ENCODE measurements around the gene MYO10. TPM values are rescaled to one million over a fixed set of nuclear protein-coding genes. Genes with fewer than 3 reads are reported as not detected.

MYO10 gene
- total RNA-seq, 1 experiment from 2014 or later: 202 TPM

- POLR2A ChIA-PET (ENCODE audit: low non-redundant PET): interaction anchor here (0.5 kb wide), 1 partner anchor 112 kb away, joined by 4 read pairs; no protein-coding TSS in a partner anchor
- CTCF ChIA-PET: no interaction called here
- BruUV-seq (replicated peaks): no TSS peak
Measured at GRCh38 chr5:16713386-16713928, 222.6 kb downstream of the MYO10 start.

GRCh38 chr5:16712620-16713019 lies 223.5 kb downstream of the MYO10 start:
- H3K27ac ChIP-seq (ENCODE audit: low read depth, low read length, poor library complexity, severe bottlenecking): no peak overlapping the region
- no TSS peak for BruUV-seq (replicated peaks)
- DNase-seq (ENCODE audit: low spot score): no peak
- intact Hi-C loops (cut with micrococcal nuclease; ENCODE audit: unreplicated experiment): no loop called here
- CTCF ChIA-PET: no interaction called here
- peaks cover 36% of the 10 kb centered on the region for H3K36me3 ChIP-seq (ENCODE audit: insufficient read depth, low read length, poor library complexity, severe bottlenecking)
- no peak overlapping the region for H3K4me3 ChIP-seq (ENCODE audit: low read depth, low read length, poor library complexity, severe bottlenecking)
- POLR2A ChIA-PET (ENCODE audit: low non-redundant PET): interaction anchor here (0.5 kb wide), 1 partner anchor 111 kb away, joined by 4 read pairs; no protein-coding TSS in a partner anchor
- H3K27me3 ChIP-seq (replicated peaks; ENCODE audit: insufficient read depth, low read depth, low read length, poor library complexity): no peaks in the 10 kb centered on the region
- H3K9me3 ChIP-seq (ENCODE audit: low read depth, low read length, poor library complexity, severe bottlenecking): no peaks in the 10 kb centered on the region
- H3K4me1 ChIP-seq (ENCODE audit: insufficient read depth, low read length, poor library complexity, severe bottlenecking): peaks cover 12% of the 10 kb centered on the region
- TF ChIP-seq EZH2 (IDR thresholded peaks at IDR 0.05; ENCODE audit: borderline replicate concordance, low read depth, low read length, poor library complexity, severe bottlenecking) (no peak), CTCF (conservative IDR thresholded peaks at IDR 0.05; ENCODE audit: low read depth, low read length) (no peak)

More at GRCh38 chr5:16713386-16713928, 222.6 kb downstream of the MYO10 start:
- intact Hi-C loops (cut with micrococcal nuclease; ENCODE audit: unreplicated experiment): no loop called here
- peak; percentile 36 for DNase-seq (ENCODE audit: low spot score)
- no peaks in the 10 kb centered on the region for H3K9me3 ChIP-seq (ENCODE audit: low read depth, low read length, poor library complexity, severe bottlenecking)
- no peak overlapping the region for H3K4me3 ChIP-seq (ENCODE audit: low read depth, low read length, poor library complexity, severe bottlenecking)
- no peaks in the 10 kb centered on the region for H3K27me3 ChIP-seq (replicated peaks; ENCODE audit: insufficient read depth, low read depth, low read length, poor library complexity)
- H3K36me3 ChIP-seq (ENCODE audit: insufficient read depth, low read length, poor library complexity, severe bottlenecking): peaks cover 28% of the 10 kb centered on the region
- TF ChIP-seq EZH2 (IDR thresholded peaks at IDR 0.05; ENCODE audit: borderline replicate concordance, low read depth, low read length, poor library complexity, severe bottlenecking): no peak
- TF ChIP-seq CTCF (conservative IDR thresholded peaks at IDR 0.05; ENCODE audit: low read depth, low read length): 0 out of 2 replicates have a peak, but pooled peaks have one; percentile 18
- peaks cover 12% of the 10 kb centered on the region for H3K4me1 ChIP-seq (ENCODE audit: insufficient read depth, low read length, poor library complexity, severe bottlenecking)
- no peak overlapping the region for H3K27ac ChIP-seq (ENCODE audit: low read depth, low read length, poor library complexity, severe bottlenecking)

DNA sequence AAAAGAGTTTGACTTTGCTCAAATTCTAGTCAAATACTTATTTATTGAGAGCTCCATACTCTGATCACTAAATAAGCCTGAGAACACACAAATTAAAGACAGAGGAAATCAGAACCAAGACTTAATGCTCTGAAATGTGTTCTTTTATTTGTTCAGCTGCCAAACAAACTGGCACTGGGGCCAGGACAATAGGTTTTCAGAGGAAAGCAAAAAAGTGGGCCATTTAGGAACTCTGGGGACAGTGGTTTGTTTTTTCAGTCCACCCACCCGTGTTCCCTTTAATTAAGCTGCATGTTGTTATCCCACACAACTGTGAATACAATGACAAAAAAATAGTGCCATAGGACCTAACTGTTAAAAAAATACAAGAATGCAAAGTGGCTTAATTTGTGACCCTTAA lies 223.9 kb downstream of the MYO10 start:
- TF ChIP-seq EZH2 (IDR thresholded peaks at IDR 0.05; ENCODE audit: borderline replicate concordance, low read depth, low read length, poor library complexity, severe bottlenecking): no peak
- CTCF ChIA-PET: no interaction called here
- POLR2A ChIA-PET (ENCODE audit: low non-redundant PET): no interaction called here
- BruUV-seq (replicated peaks): no TSS peak
- H3K27me3 ChIP-seq (replicated peaks; ENCODE audit: insufficient read depth, low read depth, low read length, poor library complexity): no peaks in the 10 kb centered on the region
- no peaks in the 10 kb centered on the region for H3K9me3 ChIP-seq (ENCODE audit: low read depth, low read length, poor library complexity, severe bottlenecking)
- peaks cover 12% of the 10 kb centered on the region for H3K4me1 ChIP-seq (ENCODE audit: insufficient read depth, low read length, poor library complexity, severe bottlenecking)
- H3K36me3 ChIP-seq (ENCODE audit: insufficient read depth, low read length, poor library complexity, severe bottlenecking): peaks cover 41% of the 10 kb centered on the region
- intact Hi-C loops (cut with micrococcal nuclease; ENCODE audit: unreplicated experiment): no loop called here
- no peak overlapping the region for H3K4me3 ChIP-seq (ENCODE audit: low read depth, low read length, poor library complexity, severe bottlenecking)
- no peak overlapping the region for H3K27ac ChIP-seq (ENCODE audit: low read depth, low read length, poor library complexity, severe bottlenecking)
- DNase-seq (ENCODE audit: low spot score): no peak

Data from A673 (cell line).